Gastrocnemius medialis (tissue), 4 donors: ENCODE measurements around the gene CACNA2D2.

Source experiments
- CTCF ChIP-seq, 5 experiments: fragments of 450-650 bp in 3 of 5; fragments of 200-600 bp in 2 of 5; sonication (generic) in 2 of 5; IDR thresholded peaks in 4 of 5; conservative IDR thresholded peaks in 1 of 5; 1 replicate in 4 of 5; 2 replicates in 1 of 5; pipeline ENCODE4 v1.5.1; 2016 to 2019; ENCODE audit warnings: antibody characterized with exemption in 5 of 5, mild to moderate bottlenecking in 3 of 5, moderate library complexity in 3 of 5
- POLR2A ChIP-seq, 2 donors: fragments of 450-650 bp; IDR thresholded peaks; one replicate each; pipeline ENCODE4 v1.6.1; 2017; ENCODE audit warnings: antibody characterized with exemption in 2 of 2, mild to moderate bottlenecking in 2 of 2, moderate library complexity in 2 of 2

- TF ChIP-seq CTCF (IDR thresholded peaks at IDR 0.05 in 4 of 5, conservative IDR thresholded peaks at IDR 0.05 in 1 of 5), result no peak
- no peak for TF ChIP-seq POLR2A (IDR thresholded peaks at IDR 0.05)
These were observed 152.1 kb downstream of the CACNA2D2 start for GRCh38 chr3:50351323-50351697.
